Osteocyte (in vitro differentiated cells): Measurements from ENCODE around the gene TMEM107. TPM values are rescaled to one million over a fixed set of nuclear protein-coding genes. Genes with fewer than 3 reads are reported as not detected.

ENCODE experiments used
- DNase-seq: peaks from one replicate; pipeline ENCODE4 v3.0.0; 2021; ENCODE audit warnings: mixed read lengths; ENCODE audit not compliant: unreplicated experiment; ENCODE audit errors: extremely low spot score
- H3K27ac Mint-ChIP-seq: one replicate; pipeline ENCODE4 v1.8.0; 2021; ENCODE audit warnings: mild to moderate bottlenecking, mixed read lengths; ENCODE audit not compliant: unreplicated experiment
- H3K27me3 Mint-ChIP-seq: one replicate; pipeline ENCODE4 v1.8.0; 2021; ENCODE audit warnings: mixed read lengths; ENCODE audit not compliant: unreplicated experiment
- H3K36me3 Mint-ChIP-seq: one replicate; pipeline ENCODE4 v1.8.0; 2021; ENCODE audit warnings: mixed read lengths; ENCODE audit not compliant: unreplicated experiment
- H3K4me1 Mint-ChIP-seq: one replicate; pipeline ENCODE4 v1.8.0; 2021; ENCODE audit warnings: mixed read lengths; ENCODE audit not compliant: unreplicated experiment
- H3K4me3 Mint-ChIP-seq: one replicate; pipeline ENCODE4 v1.8.0; 2021; ENCODE audit warnings: mild to moderate bottlenecking, moderate library complexity, mixed read lengths; ENCODE audit not compliant: unreplicated experiment
- H3K9me3 Mint-ChIP-seq: one replicate; pipeline ENCODE4 v1.8.0; 2021; ENCODE audit warnings: mixed read lengths; ENCODE audit not compliant: unreplicated experiment
- CTCF ChIP-seq: fragments of 200-600 bp; sonication (generic); IDR thresholded peaks from 2 replicates; pipeline ENCODE4 v1.5.0; 2021; ENCODE audit warnings: antibody characterized with exemption, mild to moderate bottlenecking, moderate library complexity
- total RNA-seq: library from RNA; stranded (reverse); gene quantifications from 2 replicates; pipeline ENCODE4 v1.2.1, GENCODE V29; 2021

TMEM107 gene
- total RNA-seq, 1 donor from 2014 or later, result 8.4 TPM

- DNase-seq, result no peak
- Mint-ChIP-seq H3K27ac (peak overlapping the region; percentile 98), H3K4me1 (peaks cover 21% of the 10 kb centered on the region), H3K9me3 (no peaks in the 10 kb centered on the region), H3K36me3 (peaks cover 3% of the 10 kb centered on the region), H3K27me3 (no peaks in the 10 kb centered on the region), H3K4me3 (peak overlapping the region; percentile 93)
- no peak for TF ChIP-seq CTCF
Measured at GRCh38 chr17:8210761-8211458, 34.7 kb upstream of the TMEM107 start.

- DNase-seq, result peak; percentile 96
- H3K27ac Mint-ChIP-seq, result peak within 1 kb of the TSS; percentile 98
- TF ChIP-seq CTCF, result no peak
- peaks cover 3% of the 10 kb centered on the region for H3K36me3 Mint-ChIP-seq
- H3K27me3 Mint-ChIP-seq, result no peaks in the 10 kb centered on the region
- peak within 1 kb of the TSS; percentile 93 for H3K4me3 Mint-ChIP-seq
- H3K4me1 Mint-ChIP-seq, result peaks cover 21% of the 10 kb centered on the region
- no peaks in the 10 kb centered on the region for H3K9me3 Mint-ChIP-seq
Measured at GRCh38 chr17:8209907-8210760, 34.0 kb upstream of the TMEM107 start, which contains the start of gene AURKB. TSS of gene AURKB (minus strand) at chr17:8210575. CDS start at chr17:8210224, 351 bp downstream.

GRCh38 chr17:8206536-8206935, 30.4 kb upstream of the TMEM107 start:
- Mint-ChIP-seq H3K4me3 (no peak overlapping the region), H3K9me3 (no peaks in the 10 kb centered on the region), H3K27ac (no peak overlapping the region), H3K4me1 (peaks cover 21% of the 10 kb centered on the region), H3K36me3 (peaks cover 3% of the 10 kb centered on the region), H3K27me3 (no peaks in the 10 kb centered on the region)
- TF ChIP-seq CTCF, result no peak
- DNase-seq, result no peak

GRCh38 chr17:8204761-8205555, 28.8 kb upstream of the TMEM107 start:
- H3K27me3 Mint-ChIP-seq, result no peaks in the 10 kb centered on the region
- DNase-seq, result no peak
- peaks cover 3% of the 10 kb centered on the region for H3K36me3 Mint-ChIP-seq
- peaks cover 12% of the 10 kb centered on the region for H3K4me1 Mint-ChIP-seq
- no peak overlapping the region for H3K4me3 Mint-ChIP-seq
- no peak for TF ChIP-seq CTCF
- no peaks in the 10 kb centered on the region for H3K9me3 Mint-ChIP-seq
- no peak overlapping the region for H3K27ac Mint-ChIP-seq
